Measurements from ENCODE around the gene FAM180A.
"Not testable (repeated sequence)": the region's sequence is repeated elsewhere in the genome, so short reads cannot be mapped to it uniquely, and the experiment has no call there.

FAM180A gene
- total RNA-seq, result 0 to 0.77 (median 0) reads per million in 17 experiments

- no peak for DNase-seq
These were observed at the start of gene FAM180A for GRCh38 chr7:135748770-135749169. Gene FAM180A (minus strand): TSS chr7:135748813. CDS start chr7:135748580, 233 bp downstream.

- DNase-seq, result no peak
These were observed 49.5 kb upstream of the FAM180A start for GRCh38 chr7:135798095-135798494.

GRCh38 chr7:135795846-135796570, 47.4 kb upstream of the FAM180A start:
- no peak for DNase-seq

GRCh38 chr7:135793841-135794240, 45.2 kb upstream of the FAM180A start:
- no peak for DNase-seq

GRCh38 chr7:135792866-135793265, 44.3 kb upstream of the FAM180A start:
- DNase-seq, result no peak

GRCh38 chr7:135792363-135792668, 43.7 kb upstream of the FAM180A start:
- DNase-seq, result peak; percentile 17 to 51 (median 50)

- peak in 3 of 4 experiments; percentile 38 to 57 (median 44) for DNase-seq
These were observed 43.1 kb upstream of the FAM180A start for GRCh38 chr7:135791543-135792362.

GRCh38 chr7:135790371-135790977, 41.9 kb upstream of the FAM180A start:
- DNase-seq, result no peak

GRCh38 chr7:135789956-135790355, 41.3 kb upstream of the FAM180A start:
- no peak for DNase-seq

GRCh38 chr7:135789431-135789830, 40.8 kb upstream of the FAM180A start:
- DNase-seq, result no peak

- no peak for DNase-seq
These were observed 38.3 kb upstream of the FAM180A start for GRCh38 chr7:135786911-135787310.

GRCh38 chr7:135785065-135785464, 36.5 kb upstream of the FAM180A start:
- no peak for DNase-seq

- no peak for DNase-seq
These were observed 35.4 kb upstream of the FAM180A start for GRCh38 chr7:135784013-135784412.

- no peak for DNase-seq
These were observed 34.2 kb upstream of the FAM180A start for GRCh38 chr7:135782801-135783200.

GRCh38 chr7:135782377-135782776, 33.8 kb upstream of the FAM180A start:
- DNase-seq, result no peak

GRCh38 chr7:135777626-135778398, 29.2 kb upstream of the FAM180A start:
- no peak for DNase-seq

GRCh38 chr7:135775915-135776314, 27.3 kb upstream of the FAM180A start:
- not testable (repeated sequence) for DNase-seq

GRCh38 chr7:135775230-135775629, 26.6 kb upstream of the FAM180A start:
- DNase-seq, result no peak

GRCh38 chr7:135774284-135774683, 25.7 kb upstream of the FAM180A start:
- no peak for DNase-seq

GRCh38 chr7:135773464-135773863, 24.9 kb upstream of the FAM180A start:
- no peak for DNase-seq

GRCh38 chr7:135772639-135773222, 24.1 kb upstream of the FAM180A start:
- no peak for DNase-seq

- DNase-seq, result no peak
These were observed 23.5 kb upstream of the FAM180A start for GRCh38 chr7:135771961-135772638.
